Measurements from ENCODE around the gene NRXN3. TPM values are rescaled to one million over a fixed set of nuclear protein-coding genes. Genes with fewer than 3 reads are reported as not detected.

Gene NRXN3
- total and polyA plus RNA-seq, 2 donors (not counting 1 experiment from before 2014, with no cell fraction given) = not detected

DNA sequence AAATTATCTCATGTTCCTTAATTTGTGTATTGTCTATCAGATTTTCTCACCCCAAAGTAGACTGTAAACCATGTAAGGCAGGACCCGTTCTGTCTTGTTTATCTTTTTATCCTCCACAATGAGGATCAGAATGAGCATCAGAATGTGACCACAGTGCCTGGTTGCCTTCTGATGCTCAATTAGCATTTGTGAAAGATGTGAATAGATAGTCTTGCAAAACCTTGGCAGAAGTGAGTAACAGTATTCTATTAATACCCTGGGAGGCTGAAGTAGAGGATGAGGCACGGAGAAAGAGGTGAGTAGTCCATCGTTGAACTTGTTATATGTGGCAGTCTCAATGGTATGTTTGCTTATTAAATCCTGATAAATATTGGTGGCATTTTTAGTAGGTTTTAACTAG, 781.4 kb downstream of the NRXN3 start:
- Histone ChIP-seq H3K9ac (ENCODE audit: low read length) (no peak overlapping the region), H3K4me2 (replicated peaks; ENCODE audit: low read depth, low read length, poor library complexity, severe bottlenecking) (no peak overlapping the region), H3K79me2 (ENCODE audit: control insufficient read depth, insufficient read depth, low read length) (no peaks in the 10 kb centered on the region), H3K4me1 (ENCODE audit: control insufficient read depth in 2 of 2, insufficient read depth in 2 of 2, low read length in 2 of 2) (no peaks in the 10 kb centered on the region), H2AFZ (ENCODE audit: insufficient read depth, low read depth, low read length, poor library complexity, severe bottlenecking) (no peak overlapping the region), H3K9me3 (ENCODE audit: control extremely low read depth in 1 of 3, control insufficient read depth in 2 of 3, insufficient read depth in 1 of 3, low read length in 2 of 3) (no peaks in the 10 kb centered on the region), H3K27me3 (replicated peaks in 1 of 4; ENCODE audit: control extremely low read depth in 1 of 4, control insufficient read depth in 3 of 4, insufficient read depth in 4 of 4, low read length in 3 of 4) (no peaks in the 10 kb centered on the region), H3K4me3 (ENCODE audit: control extremely low read depth in 1 of 5, extremely low read depth in 1 of 5, insufficient read depth in 1 of 5, low read depth in 2 of 5, low read length in 4 of 5) (no peak overlapping the region), H4K20me1 (ENCODE audit: control insufficient read depth, insufficient read depth, low read length, poor library complexity, severe bottlenecking) (no peaks in the 10 kb centered on the region), H3K27ac (ENCODE audit: low read length in 2 of 2) (no peak overlapping the region), H3K36me3 (replicated peaks in 1 of 2; ENCODE audit: control extremely low read depth in 1 of 2, control insufficient read depth in 1 of 2, extremely low read depth in 1 of 2, insufficient read depth in 2 of 2, low read length in 1 of 2) (no peaks in the 10 kb centered on the region)
- Mint-ChIP-seq H3K27me3 (no peaks in the 10 kb centered on the region), H3K4me3 (no peak overlapping the region), H3K9me3 (ENCODE audit: insufficient read depth) (no peaks in the 10 kb centered on the region), H3K4me1 (no peaks in the 10 kb centered on the region), H3K27ac (no peak overlapping the region)
- intact Hi-C loops (cut with micrococcal nuclease) = no loop called here
- no peak for DNase-seq
- TF ChIP-seq EZH2 (IDR thresholded peaks at IDR 0.05; ENCODE audit: borderline replicate concordance, insufficient read depth, low read depth, low read length, poor library complexity, severe bottlenecking) = no peak
- TF ChIP-seq, protein P1, sequence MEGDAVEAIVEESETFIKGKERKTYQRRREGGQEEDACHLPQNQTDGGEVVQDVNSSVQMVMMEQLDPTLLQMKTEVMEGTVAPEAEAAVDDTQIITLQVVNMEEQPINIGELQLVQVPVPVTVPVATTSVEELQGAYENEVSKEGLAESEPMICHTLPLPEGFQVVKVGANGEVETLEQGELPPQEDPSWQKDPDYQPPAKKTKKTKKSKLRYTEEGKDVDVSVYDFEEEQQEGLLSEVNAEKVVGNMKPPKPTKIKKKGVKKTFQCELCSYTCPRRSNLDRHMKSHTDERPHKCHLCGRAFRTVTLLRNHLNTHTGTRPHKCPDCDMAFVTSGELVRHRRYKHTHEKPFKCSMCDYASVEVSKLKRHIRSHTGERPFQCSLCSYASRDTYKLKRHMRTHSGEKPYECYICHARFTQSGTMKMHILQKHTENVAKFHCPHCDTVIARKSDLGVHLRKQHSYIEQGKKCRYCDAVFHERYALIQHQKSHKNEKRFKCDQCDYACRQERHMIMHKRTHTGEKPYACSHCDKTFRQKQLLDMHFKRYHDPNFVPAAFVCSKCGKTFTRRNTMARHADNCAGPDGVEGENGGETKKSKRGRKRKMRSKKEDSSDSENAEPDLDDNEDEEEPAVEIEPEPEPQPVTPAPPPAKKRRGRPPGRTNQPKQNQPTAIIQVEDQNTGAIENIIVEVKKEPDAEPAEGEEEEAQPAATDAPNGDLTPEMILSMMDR (IDR thresholded peaks at IDR 0.05) = no peak
- ChIA-PET POLR2A (no interaction called here), CTCF (interaction anchor here (4.7 kb wide), 1 partner anchor 9 kb away, joined by 24 read pairs; no protein-coding TSS in a partner anchor)
- 79% methylated on average over 2 of the region's 3 CpGs for WGBS (ENCODE audit: insufficient coverage)
- ATAC-seq (ENCODE audit: low read depth) = no peak

DNA sequence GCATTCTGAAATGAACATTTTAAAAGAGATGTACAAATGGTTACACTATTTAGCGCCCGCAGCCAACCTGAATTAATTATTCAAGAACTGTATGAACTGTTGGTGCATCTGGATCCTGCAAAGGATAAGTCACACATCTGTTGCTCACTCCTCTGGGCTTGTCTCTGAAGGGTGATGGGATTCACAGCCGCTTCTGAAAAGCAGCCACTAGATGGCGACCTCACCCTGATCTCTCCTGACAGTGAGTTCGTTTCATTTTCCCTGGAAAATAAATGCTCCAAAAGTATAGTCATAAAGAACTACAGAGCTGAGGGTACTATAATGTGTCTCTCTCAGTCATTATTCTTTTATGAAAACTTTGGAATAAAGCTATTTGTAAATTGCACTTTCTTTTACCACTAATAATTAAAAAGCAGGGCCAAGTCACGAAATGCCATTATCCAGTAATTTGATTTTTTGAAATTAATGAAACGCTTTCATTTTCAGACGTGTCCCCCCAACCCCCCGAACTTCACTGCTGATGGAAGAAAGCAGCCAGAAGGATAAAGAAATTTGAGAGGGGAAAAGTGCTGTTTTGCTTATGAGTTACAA, 789.6 kb downstream of the NRXN3 start:
- intact Hi-C loops (cut with micrococcal nuclease) = loop anchor here (2.0 kb wide), 1 partner anchor 1891 kb away; no protein-coding TSS in a partner anchor
- Histone ChIP-seq H2AFZ (ENCODE audit: insufficient read depth, low read depth, low read length, poor library complexity, severe bottlenecking) (no peak overlapping the region), H4K20me1 (ENCODE audit: control insufficient read depth, insufficient read depth, low read length, poor library complexity, severe bottlenecking) (no peaks in the 10 kb centered on the region), H3K4me3 (ENCODE audit: control extremely low read depth in 1 of 5, extremely low read depth in 1 of 5, insufficient read depth in 1 of 5, low read depth in 2 of 5, low read length in 4 of 5) (no peak overlapping the region), H3K4me2 (replicated peaks; ENCODE audit: low read depth, low read length, poor library complexity, severe bottlenecking) (no peak overlapping the region), H3K9me3 (ENCODE audit: control extremely low read depth in 1 of 3, control insufficient read depth in 2 of 3, insufficient read depth in 1 of 3, low read length in 2 of 3) (no peaks in the 10 kb centered on the region), H3K36me3 (replicated peaks in 1 of 2; ENCODE audit: control extremely low read depth in 1 of 2, control insufficient read depth in 1 of 2, extremely low read depth in 1 of 2, insufficient read depth in 2 of 2, low read length in 1 of 2) (no peaks in the 10 kb centered on the region), H3K27ac (ENCODE audit: low read length in 2 of 2) (no peak overlapping the region), H3K79me2 (ENCODE audit: control insufficient read depth, insufficient read depth, low read length) (no peaks in the 10 kb centered on the region), H3K9ac (ENCODE audit: low read length) (no peak overlapping the region), H3K27me3 (replicated peaks in 1 of 4; ENCODE audit: control extremely low read depth in 1 of 4, control insufficient read depth in 3 of 4, insufficient read depth in 4 of 4, low read length in 3 of 4) (no peaks in the 10 kb centered on the region), H3K4me1 (ENCODE audit: control insufficient read depth in 2 of 2, insufficient read depth in 2 of 2, low read length in 2 of 2) (no peaks in the 10 kb centered on the region)
- H3K4me3 Mint-ChIP-seq = no peak overlapping the region
- H3K9me3 Mint-ChIP-seq (ENCODE audit: insufficient read depth) = no peaks in the 10 kb centered on the region
- WGBS (ENCODE audit: insufficient coverage) = no CpG with 5 or more reads among the region's 9 CpGs
- ATAC-seq (ENCODE audit: low read depth) (no peak), DNase-seq (peak; percentile 30)
- H3K27ac Mint-ChIP-seq = no peak overlapping the region
- TF ChIP-seq EZH2 (IDR thresholded peaks at IDR 0.05; ENCODE audit: borderline replicate concordance, insufficient read depth, low read depth, low read length, poor library complexity, severe bottlenecking) = no peak
- TF ChIP-seq, protein P1 (IDR thresholded peaks at IDR 0.05) = peak; percentile 88
- no peaks in the 10 kb centered on the region for H3K4me1 Mint-ChIP-seq
- ChIA-PET POLR2A (no interaction called here), CTCF (interaction anchor here (0.9 to 4.5 kb wide), 10 partner anchors 9 to 1890 kb away, joined by 3 to 24 read pairs (median 4); no protein-coding TSS in a partner anchor)
- H3K27me3 Mint-ChIP-seq = no peaks in the 10 kb centered on the region
